Bronchial epithelial cell (primary cell): Measurements from ENCODE around the gene EXD2. TPM values are rescaled to one million over a fixed set of nuclear protein-coding genes. Genes with fewer than 3 reads are reported as not detected.

Experiments used
- DNase-seq: peaks from one replicate; pipeline ENCODE4 v3.0.0-alpha.2; 2010; ENCODE audit warnings: low read depth
- FAIRE-seq: peaks from 2 replicates; lab custom pipeline; 2011; peaks lifted over from hg19 to GRCh38; lab: Jason Lieb, UNC
- H3K27me3 ChIP-seq: 2 replicates; pipeline ENCODE4 v1.5.1; 2011; ENCODE audit warnings: low read length; ENCODE audit not compliant: control insufficient read depth, insufficient read depth
- H3K36me3 ChIP-seq: 2 replicates; pipeline ENCODE4 v1.5.1; 2011; ENCODE audit warnings: low read length; ENCODE audit not compliant: control insufficient read depth, insufficient read depth
- H3K4me3 ChIP-seq: 2 replicates; pipeline ENCODE4 v1.5.1; 2011; ENCODE audit warnings: mild to moderate bottlenecking, low read depth, low read length, control low read depth
- total RNA-seq: library from RNA; depleted of rRNA; stranded (reverse); fragments of >200 nt; gene quantifications from 2 replicates; pipeline ENCODE4 v1.2.1, GENCODE V29; 2014
- TF ChIP-seq, protein P1 (sequence below): IDR thresholded peaks from 2 replicates; pipeline ENCODE4 v1.5.1; 2011; ENCODE audit warnings: mild to moderate bottlenecking, moderate library complexity, low read length, control low read depth, inconsistent platforms; ENCODE audit not compliant: insufficient read depth, severe bottlenecking

EXD2 gene
- total RNA-seq, 1 donor from 2014 or later = 15.5 TPM

DNA sequence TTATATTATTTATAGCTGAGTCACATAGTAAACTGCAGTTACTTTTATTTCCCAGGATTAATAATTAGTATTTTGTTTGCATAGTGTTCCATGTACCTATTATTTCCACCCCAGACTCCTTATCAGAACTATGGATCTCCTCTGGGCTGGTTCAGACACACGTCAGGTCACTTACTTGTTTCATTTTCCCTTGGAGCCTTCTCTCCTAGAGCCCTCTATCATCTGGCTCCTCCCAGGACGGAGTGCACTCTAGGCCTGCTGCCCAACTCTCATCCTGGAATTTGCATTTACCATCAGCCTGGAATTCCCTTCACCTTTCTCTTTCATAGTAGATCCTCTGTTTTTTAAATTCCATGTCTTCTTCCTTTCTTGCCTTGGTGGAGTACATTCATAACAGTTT is 40.2 kb downstream of the EXD2 start:
- TF ChIP-seq, protein P1, sequence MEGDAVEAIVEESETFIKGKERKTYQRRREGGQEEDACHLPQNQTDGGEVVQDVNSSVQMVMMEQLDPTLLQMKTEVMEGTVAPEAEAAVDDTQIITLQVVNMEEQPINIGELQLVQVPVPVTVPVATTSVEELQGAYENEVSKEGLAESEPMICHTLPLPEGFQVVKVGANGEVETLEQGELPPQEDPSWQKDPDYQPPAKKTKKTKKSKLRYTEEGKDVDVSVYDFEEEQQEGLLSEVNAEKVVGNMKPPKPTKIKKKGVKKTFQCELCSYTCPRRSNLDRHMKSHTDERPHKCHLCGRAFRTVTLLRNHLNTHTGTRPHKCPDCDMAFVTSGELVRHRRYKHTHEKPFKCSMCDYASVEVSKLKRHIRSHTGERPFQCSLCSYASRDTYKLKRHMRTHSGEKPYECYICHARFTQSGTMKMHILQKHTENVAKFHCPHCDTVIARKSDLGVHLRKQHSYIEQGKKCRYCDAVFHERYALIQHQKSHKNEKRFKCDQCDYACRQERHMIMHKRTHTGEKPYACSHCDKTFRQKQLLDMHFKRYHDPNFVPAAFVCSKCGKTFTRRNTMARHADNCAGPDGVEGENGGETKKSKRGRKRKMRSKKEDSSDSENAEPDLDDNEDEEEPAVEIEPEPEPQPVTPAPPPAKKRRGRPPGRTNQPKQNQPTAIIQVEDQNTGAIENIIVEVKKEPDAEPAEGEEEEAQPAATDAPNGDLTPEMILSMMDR = no peak
- Histone ChIP-seq H3K36me3 (peaks cover 6% of the 10 kb centered on the region), H3K4me3 (no peak overlapping the region), H3K27me3 (no peaks in the 10 kb centered on the region)
- FAIRE-seq = no peak
- DNase-seq = no peak

DNA sequence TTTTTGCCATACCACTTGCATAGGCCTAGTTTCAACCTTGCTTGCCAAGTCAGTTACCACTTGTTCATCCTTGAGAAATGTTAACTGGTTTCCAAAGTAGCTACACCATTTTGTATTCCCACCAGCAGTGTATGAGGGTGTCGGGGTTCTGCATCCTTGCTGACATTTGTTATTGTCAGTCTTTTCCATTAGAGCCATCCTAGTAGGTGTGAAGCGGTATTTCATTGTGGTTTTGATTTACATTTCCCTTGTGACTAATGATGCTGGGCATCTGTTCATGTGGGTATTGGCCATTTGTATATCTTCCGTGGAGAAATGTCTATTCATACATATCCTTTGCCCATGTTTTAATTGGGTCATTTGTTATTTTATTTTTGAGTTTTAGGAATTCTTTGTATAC is 41.1 kb downstream of the EXD2 start:
- peaks cover 10% of the 10 kb centered on the region for H3K36me3 ChIP-seq
- H3K27me3 ChIP-seq = no peaks in the 10 kb centered on the region
- TF ChIP-seq, protein P1 = no peak
- DNase-seq = no peak
- no peak for FAIRE-seq
- H3K4me3 ChIP-seq = no peak overlapping the region

DNA sequence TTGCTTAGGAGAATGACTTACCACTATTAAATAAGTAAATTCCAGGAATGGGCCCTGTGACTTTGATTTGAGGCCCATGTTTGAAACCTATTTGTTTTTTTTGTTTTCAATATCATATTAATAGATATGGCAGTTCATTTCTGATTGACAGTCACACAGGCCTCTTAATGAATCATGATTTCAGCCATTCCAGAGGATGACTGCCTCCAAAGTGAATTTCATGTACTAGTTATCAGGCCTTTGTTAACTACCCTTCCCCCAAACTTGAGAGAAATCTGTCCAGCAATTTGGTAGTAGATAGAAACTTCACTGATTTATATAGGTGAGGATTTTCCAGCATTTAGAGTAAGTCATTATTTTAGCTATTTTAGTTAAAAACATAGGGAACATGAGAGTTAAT is 42.8 kb downstream of the EXD2 start:
- DNase-seq = no peak
- Histone ChIP-seq H3K27me3 (no peaks in the 10 kb centered on the region), H3K36me3 (peaks cover 15% of the 10 kb centered on the region), H3K4me3 (no peak overlapping the region)
- no peak for FAIRE-seq
- TF ChIP-seq, protein P1 = no peak

DNA sequence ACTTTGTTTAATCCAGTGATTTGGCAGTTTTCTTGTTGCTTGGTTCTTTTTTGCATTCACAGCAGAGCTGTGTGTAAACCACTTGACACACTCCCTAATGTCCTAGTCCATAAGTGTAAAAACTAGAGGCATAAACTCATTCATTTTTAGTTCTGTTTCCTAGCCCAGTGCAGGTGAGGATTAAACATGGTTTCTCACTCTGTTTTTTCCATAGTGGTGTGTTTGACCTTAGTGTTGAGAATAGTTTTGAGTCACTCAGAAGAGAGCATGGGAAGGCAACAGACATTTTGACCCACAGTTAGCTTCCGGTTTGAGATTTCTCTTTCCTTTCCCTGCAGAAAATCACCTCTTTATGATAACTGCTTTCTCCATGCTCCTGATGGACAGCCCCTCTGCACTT is 44.4 kb downstream of the EXD2 start:
- DNase-seq (no peak), FAIRE-seq (no peak)
- Histone ChIP-seq H3K4me3 (no peak overlapping the region), H3K27me3 (no peaks in the 10 kb centered on the region), H3K36me3 (peaks cover 15% of the 10 kb centered on the region)
- TF ChIP-seq, protein P1 = no peak

DNA sequence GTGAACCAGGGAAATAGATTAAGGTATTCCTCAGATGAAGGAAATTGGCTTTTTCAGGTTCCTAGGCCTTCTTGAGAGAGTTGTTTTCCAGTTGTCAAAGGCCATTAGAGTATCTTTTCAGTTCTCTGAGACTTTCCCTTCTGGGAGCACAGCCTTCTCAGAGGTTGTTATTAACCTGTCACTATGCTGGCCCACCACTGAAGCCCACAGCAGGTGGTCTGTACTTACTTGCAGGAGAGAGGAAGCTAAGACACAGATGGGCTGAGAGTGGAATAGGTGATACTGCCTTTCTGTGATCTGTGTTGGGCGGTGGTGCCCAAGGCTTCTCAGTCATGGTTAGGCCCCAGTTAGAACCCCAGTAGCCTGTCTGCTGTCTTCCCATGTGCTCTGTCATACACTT is 45.8 kb downstream of the EXD2 start:
- peaks cover 14% of the 10 kb centered on the region for H3K36me3 ChIP-seq
- TF ChIP-seq, protein P1 = no peak
- DNase-seq = no peak
- FAIRE-seq = no peak
- no peaks in the 10 kb centered on the region for H3K27me3 ChIP-seq
- H3K4me3 ChIP-seq = no peak overlapping the region

DNA sequence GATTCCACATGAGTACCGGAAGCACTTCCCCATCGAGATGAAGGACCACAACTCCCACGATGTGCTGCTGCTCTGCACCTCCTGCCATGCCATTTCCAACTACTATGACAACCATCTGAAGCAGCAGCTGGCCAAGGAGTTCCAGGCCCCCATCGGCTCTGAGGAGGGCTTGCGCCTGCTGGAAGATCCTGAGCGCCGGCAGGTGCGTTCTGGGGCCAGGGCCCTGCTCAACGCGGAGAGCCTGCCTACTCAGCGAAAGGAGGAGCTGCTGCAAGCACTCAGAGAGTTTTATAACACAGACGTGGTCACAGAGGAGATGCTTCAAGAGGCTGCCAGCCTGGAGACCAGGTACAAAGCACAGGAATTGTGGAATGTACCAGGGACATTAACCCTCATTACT is 46.3 kb downstream of the EXD2 start:
- no peak for FAIRE-seq
- H3K27me3 ChIP-seq = no peaks in the 10 kb centered on the region
- no peak overlapping the region for H3K4me3 ChIP-seq
- TF ChIP-seq, protein P1 = no peak
- no peak for DNase-seq
- H3K36me3 ChIP-seq = peaks cover 14% of the 10 kb centered on the region
